Left renal pelvis (tissue), 4 donors: ENCODE measurements around the gene DUSP15. TPM values are rescaled to one million over a fixed set of nuclear protein-coding genes. Genes with fewer than 3 reads are reported as not detected.
"Not testable (repeated sequence)": the region's sequence is repeated elsewhere in the genome, so short reads cannot be mapped to it uniquely, and the experiment has no call there.

ENCODE experiments used
- DNase-seq, 4 donors: peaks; one replicate each; pipeline ENCODE4 v3.0.0-alpha.2; 2013; ENCODE audit warnings: low read depth in 4 of 4, low spot score in 3 of 4
- polyA plus RNA-seq, 4 donors: library from polyadenylated mRNA; unstranded; fragments of 120-200 nt; gene quantifications; one replicate each; pipeline ENCODE4 v1.2.1, GENCODE V29; 2013; ENCODE audit not compliant: insufficient read length in 4 of 4

DUSP15 gene
- polyA plus RNA-seq = 10 to 100 TPM in 3 of 4 donors, 1 to 10 TPM in 1; 4.6 to 16.7 (median 16.0) TPM

- DNase-seq = peak in 1 of 4 donors; percentile 35
Measured at GRCh38 chr20:31869942-31870725, at the start of gene DUSP15, which contains the start of gene TTLL9. DUSP15 (minus strand) TSS chr20:31870527; CDS start chr20:31870337, 190 bp downstream. TTLL9 (plus strand) TSS chr20:31870634; CDS start chr20:31871127, 493 bp downstream.

- no peak for DNase-seq
Measured at GRCh38 chr20:31919410-31920155, 49.3 kb upstream of the DUSP15 start.

GRCh38 chr20:31918466-31919105 is 48.3 kb upstream of the DUSP15 start:
- DNase-seq = no peak

GRCh38 chr20:31917962-31918412 is 47.7 kb upstream of the DUSP15 start:
- DNase-seq = not testable (repeated sequence)

GRCh38 chr20:31916708-31917107 is 46.4 kb upstream of the DUSP15 start:
- DNase-seq = no peak

GRCh38 chr20:31915491-31916280 is 45.4 kb upstream of the DUSP15 start:
- DNase-seq = no peak

GRCh38 chr20:31914170-31914569 is 43.8 kb upstream of the DUSP15 start:
- peak in 1 of 4 donors; percentile 5 for DNase-seq

- no peak for DNase-seq
Measured at GRCh38 chr20:31913431-31914157, 43.3 kb upstream of the DUSP15 start.

GRCh38 chr20:31910071-31910803 is 39.9 kb upstream of the DUSP15 start:
- no peak for DNase-seq

- no peak for DNase-seq
Measured at GRCh38 chr20:31909253-31910070, 39.1 kb upstream of the DUSP15 start.

- no peak for DNase-seq
Measured at GRCh38 chr20:31908424-31908823, 38.1 kb upstream of the DUSP15 start.

- DNase-seq = no peak
Measured at GRCh38 chr20:31908016-31908415, 37.7 kb upstream of the DUSP15 start.

GRCh38 chr20:31907046-31907445 is 36.7 kb upstream of the DUSP15 start:
- no peak for DNase-seq

GRCh38 chr20:31906001-31906400 is 35.7 kb upstream of the DUSP15 start:
- DNase-seq = no peak

- no peak for DNase-seq
Measured at GRCh38 chr20:31903627-31904386, 33.5 kb upstream of the DUSP15 start.

- no peak for DNase-seq
Measured at GRCh38 chr20:31901615-31902014, 31.3 kb upstream of the DUSP15 start.

- no peak for DNase-seq
Measured at GRCh38 chr20:31897541-31897940, 27.2 kb upstream of the DUSP15 start.
